DOHH2 (cell line): ENCODE results near the gene CYB5A.

Experiments
- H3F3A ChIP-seq: fragments of 200-600 bp; sonication (generic), shearing (Covaris generic); 2 replicates; pipeline ENCODE4 v1.6.0; 2016; ENCODE audit warnings: antibody characterized with exemption, mild to moderate bottlenecking; ENCODE audit not compliant: control insufficient read depth, insufficient read depth
- H3K27ac ChIP-seq: fragments of 200-600 bp; sonication (generic); 2 replicates; pipeline ENCODE4 v1.5.1; 2014; ENCODE audit warnings: low read depth, mild to moderate bottlenecking, low read length, moderate library complexity
- H3K27me3 ChIP-seq: fragments of 200-600 bp; sonication (generic); 2 replicates; pipeline ENCODE4 v1.6.1; 2014; ENCODE audit warnings: mild to moderate bottlenecking, low read length, mixed read lengths; ENCODE audit not compliant: control insufficient read depth
- H3K36me3 ChIP-seq: fragments of 200-600 bp; sonication (generic); 2 replicates; pipeline ENCODE4 v1.6.1; 2014; ENCODE audit warnings: mild to moderate bottlenecking, low read length, moderate library complexity, mixed read lengths; ENCODE audit not compliant: control insufficient read depth
- H3K4me1 ChIP-seq: fragments of 200-600 bp; sonication (generic); 2 replicates; pipeline ENCODE4 v1.6.1; 2014; ENCODE audit warnings: mild to moderate bottlenecking, low read length, mixed read lengths; ENCODE audit not compliant: control insufficient read depth
- H3K4me2 ChIP-seq: fragments of 200-600 bp; sonication (generic); 2 replicates; pipeline ENCODE4 v1.6.0; 2014; ENCODE audit warnings: mild to moderate bottlenecking, low read length, moderate library complexity
- H3K4me3 ChIP-seq: fragments of 200-600 bp; sonication (generic); 2 replicates; pipeline ENCODE4 v1.5.1; 2014; ENCODE audit warnings: mild to moderate bottlenecking, low read length, mixed read lengths
- H3K79me2 ChIP-seq: fragments of 200-600 bp; sonication (generic); 2 replicates; pipeline ENCODE4 v1.6.1; 2014; ENCODE audit warnings: mild to moderate bottlenecking, low read length, mixed read lengths; ENCODE audit not compliant: control insufficient read depth
- H3K9me2 ChIP-seq: fragments of 200-600 bp; sonication (generic); replicated peaks from 2 replicates; pipeline ENCODE4 v1.6.1; 2014; ENCODE audit warnings: mild to moderate bottlenecking, low read length, mixed read lengths; ENCODE audit not compliant: control insufficient read depth
- H3K9me3 ChIP-seq: fragments of 200-600 bp; sonication (generic); 2 replicates; pipeline ENCODE4 v1.6.1; 2014; ENCODE audit warnings: antibody characterized with exemption, low read length, mixed read lengths; ENCODE audit not compliant: control insufficient read depth, insufficient read depth
- H4K20me1 ChIP-seq: fragments of 200-600 bp; sonication (generic); 2 replicates; pipeline ENCODE4 v1.6.0; 2014; ENCODE audit warnings: low read depth, mild to moderate bottlenecking, antibody characterized with exemption, low read length, moderate library complexity; ENCODE audit not compliant: control insufficient read depth, insufficient read depth
- EZH2phosphoT487 ChIP-seq: fragments of 200-600 bp; sonication (generic); IDR thresholded peaks from 2 replicates; pipeline ENCODE4 v1.6.1; 2017; ENCODE audit warnings: borderline replicate concordance, mild to moderate bottlenecking, antibody characterized with exemption, low read length, moderate library complexity, mixed read lengths
- TF ChIP-seq, protein P1 (sequence below): fragments of 200-600 bp; sonication (generic); IDR thresholded peaks from one replicate; pipeline ENCODE4 v1.5.1; 2014; ENCODE audit warnings: antibody characterized with exemption, mild to moderate bottlenecking, low read depth, low read length; ENCODE audit not compliant: poor library complexity, severe bottlenecking

Gene CYB5A

DNA sequence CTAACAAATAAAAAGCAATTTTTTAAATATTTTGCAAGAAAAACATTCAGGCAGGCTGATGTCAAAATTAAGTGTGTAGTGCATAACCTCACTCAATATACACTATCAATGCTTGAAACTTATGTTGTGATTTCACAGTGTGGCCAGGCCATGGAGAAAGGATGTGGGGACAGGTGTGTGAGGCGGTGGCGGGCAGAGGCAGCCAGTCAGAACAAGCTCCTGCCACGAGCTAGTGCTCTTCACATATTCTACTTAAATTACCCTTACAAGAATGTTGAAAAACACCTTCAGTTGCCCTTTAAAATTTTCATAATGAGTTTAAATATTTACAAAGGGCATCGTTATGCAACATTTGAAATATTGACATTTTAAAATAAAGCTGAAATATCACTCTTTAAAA is 43.2 kb downstream of the CYB5A start:
- H3K4me3 ChIP-seq: no peak overlapping the region
- no peaks in the 10 kb centered on the region for H4K20me1 ChIP-seq
- TF ChIP-seq, protein P1, sequence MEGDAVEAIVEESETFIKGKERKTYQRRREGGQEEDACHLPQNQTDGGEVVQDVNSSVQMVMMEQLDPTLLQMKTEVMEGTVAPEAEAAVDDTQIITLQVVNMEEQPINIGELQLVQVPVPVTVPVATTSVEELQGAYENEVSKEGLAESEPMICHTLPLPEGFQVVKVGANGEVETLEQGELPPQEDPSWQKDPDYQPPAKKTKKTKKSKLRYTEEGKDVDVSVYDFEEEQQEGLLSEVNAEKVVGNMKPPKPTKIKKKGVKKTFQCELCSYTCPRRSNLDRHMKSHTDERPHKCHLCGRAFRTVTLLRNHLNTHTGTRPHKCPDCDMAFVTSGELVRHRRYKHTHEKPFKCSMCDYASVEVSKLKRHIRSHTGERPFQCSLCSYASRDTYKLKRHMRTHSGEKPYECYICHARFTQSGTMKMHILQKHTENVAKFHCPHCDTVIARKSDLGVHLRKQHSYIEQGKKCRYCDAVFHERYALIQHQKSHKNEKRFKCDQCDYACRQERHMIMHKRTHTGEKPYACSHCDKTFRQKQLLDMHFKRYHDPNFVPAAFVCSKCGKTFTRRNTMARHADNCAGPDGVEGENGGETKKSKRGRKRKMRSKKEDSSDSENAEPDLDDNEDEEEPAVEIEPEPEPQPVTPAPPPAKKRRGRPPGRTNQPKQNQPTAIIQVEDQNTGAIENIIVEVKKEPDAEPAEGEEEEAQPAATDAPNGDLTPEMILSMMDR: no peak
- no peak for TF ChIP-seq EZH2phosphoT487
- H3K4me2 ChIP-seq: no peak overlapping the region
- H3K27me3 ChIP-seq: no peaks in the 10 kb centered on the region
- no peaks in the 10 kb centered on the region for H3K36me3 ChIP-seq
- no peaks in the 10 kb centered on the region for H3K9me2 ChIP-seq
- no peaks in the 10 kb centered on the region for H3F3A ChIP-seq
- peaks cover 6% of the 10 kb centered on the region; the same call in 1 of the 2 replicates for H3K4me1 ChIP-seq
- H3K9me3 ChIP-seq: no peaks in the 10 kb centered on the region
- no peak overlapping the region for H3K27ac ChIP-seq
- no peaks in the 10 kb centered on the region for H3K79me2 ChIP-seq

DNA sequence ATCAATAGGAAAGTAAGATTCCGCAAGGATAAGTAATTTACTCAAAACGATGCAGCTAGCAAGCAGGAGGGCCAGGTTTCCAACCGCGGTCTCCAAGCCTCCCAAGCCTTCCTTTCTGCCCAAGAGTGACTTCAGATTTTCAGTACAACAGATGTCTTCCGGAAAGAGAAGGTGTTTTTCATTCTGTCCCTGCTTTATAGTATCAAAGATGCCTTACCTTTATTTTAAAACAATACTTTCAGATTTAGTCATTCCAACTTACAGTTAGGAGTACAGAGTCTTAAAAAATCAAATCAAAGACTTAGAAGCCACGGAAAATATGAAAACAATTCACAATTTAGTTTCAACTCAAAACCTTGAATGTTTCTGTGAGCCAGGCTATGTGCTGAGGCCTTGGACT is 43.6 kb downstream of the CYB5A start:
- Histone ChIP-seq H3K4me2 (no peak overlapping the region), H3K4me1 (peaks cover 6% of the 10 kb centered on the region; the same call in 1 of the 2 replicates), H3F3A (no peaks in the 10 kb centered on the region), H3K36me3 (no peaks in the 10 kb centered on the region), H3K27ac (no peak overlapping the region), H3K9me2 (no peaks in the 10 kb centered on the region), H3K4me3 (no peak overlapping the region), H3K79me2 (no peaks in the 10 kb centered on the region), H4K20me1 (no peaks in the 10 kb centered on the region), H3K27me3 (no peaks in the 10 kb centered on the region), H3K9me3 (no peaks in the 10 kb centered on the region)
- TF ChIP-seq, protein P1: no peak
- no peak for TF ChIP-seq EZH2phosphoT487

- Histone ChIP-seq H3K27me3 (peaks cover 3% of the 10 kb centered on the region; the same call in 1 of the 2 replicates), H3K9me3 (no peaks in the 10 kb centered on the region), H3K4me1 (peaks cover 6% of the 10 kb centered on the region; the same call in 1 of the 2 replicates), H3K4me2 (no peak overlapping the region), H3K79me2 (no peaks in the 10 kb centered on the region), H3F3A (no peaks in the 10 kb centered on the region), H3K27ac (no peak overlapping the region), H3K9me2 (no peaks in the 10 kb centered on the region), H3K36me3 (no peaks in the 10 kb centered on the region), H4K20me1 (no peaks in the 10 kb centered on the region), H3K4me3 (no peak overlapping the region)
- no peak for TF ChIP-seq EZH2phosphoT487
- TF ChIP-seq, protein P1: no peak
Measured at GRCh38 chr18:74244554-74244953, 47.2 kb downstream of the CYB5A start.

DNA sequence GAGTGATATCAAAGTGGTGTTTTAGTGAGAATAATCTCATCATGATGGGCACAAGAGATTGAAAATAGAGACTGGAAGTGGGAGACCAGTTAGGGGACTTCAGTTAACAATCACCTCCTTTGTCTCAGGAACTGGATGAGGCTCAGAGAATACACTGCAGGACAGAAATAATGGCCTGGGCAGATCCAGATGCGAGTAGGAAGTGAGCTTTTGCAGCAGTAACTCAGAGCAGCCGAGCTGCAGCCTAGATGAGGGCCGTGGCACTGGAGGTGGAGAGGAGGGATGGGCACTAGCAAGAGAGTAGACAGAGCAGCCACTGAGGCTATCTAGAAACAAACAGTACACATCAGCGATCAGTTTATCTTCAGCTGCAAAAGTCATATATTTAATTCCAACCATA is 48.6 kb downstream of the CYB5A start:
- H3K4me2 ChIP-seq: no peak overlapping the region
- no peaks in the 10 kb centered on the region for H3K9me3 ChIP-seq
- H3K4me3 ChIP-seq: no peak overlapping the region
- no peaks in the 10 kb centered on the region for H4K20me1 ChIP-seq
- H3K9me2 ChIP-seq: no peaks in the 10 kb centered on the region
- H3K27me3 ChIP-seq: peaks cover 3% of the 10 kb centered on the region; the same call in 1 of the 2 replicates
- no peaks in the 10 kb centered on the region for H3K4me1 ChIP-seq
- no peaks in the 10 kb centered on the region for H3K79me2 ChIP-seq
- no peaks in the 10 kb centered on the region for H3K36me3 ChIP-seq
- TF ChIP-seq, protein P1: no peak
- TF ChIP-seq EZH2phosphoT487: no peak
- no peak overlapping the region for H3K27ac ChIP-seq
- no peaks in the 10 kb centered on the region for H3F3A ChIP-seq
